Uterus (tissue), 4 donors: ENCODE data around the gene PHF12. TPM values are rescaled to one million over a fixed set of nuclear protein-coding genes. Genes with fewer than 3 reads are reported as not detected.

Experiments used
- DNase-seq, 2 donors: peaks; one replicate each; pipeline ENCODE4 v3.0.0-alpha.2; 2019 to 2020
- H3K27ac ChIP-seq, 2 donors: fragments of 200-600 bp; sonication (generic); 1 replicate in 1 of 2; 2 replicates in 1 of 2; pipeline ENCODE4 v1.5.1; 2016 to 2018
- H3K27me3 ChIP-seq, 2 donors: fragments of 200-600 bp; sonication (generic); one replicate each; pipeline ENCODE4 v1.5.1; 2018 to 2019; ENCODE audit warnings: control low read depth in 1 of 2
- H3K36me3 ChIP-seq, 2 donors: fragments of 200-600 bp; sonication (generic); one replicate each; pipeline ENCODE4 v1.5.1; 2019; ENCODE audit warnings: control low read depth in 1 of 2
- H3K4me1 ChIP-seq, 2 donors: fragments of 200-600 bp; sonication (generic); one replicate each; pipeline ENCODE4 v1.5.1; 2018 to 2019; ENCODE audit warnings: control low read depth in 1 of 2
- H3K4me3 ChIP-seq, 2 donors: fragments of 200-600 bp; sonication (generic); 1 replicate in 1 of 2; 2 replicates in 1 of 2; pipeline ENCODE4 v1.5.1; 2018 to 2019; ENCODE audit warnings: mild to moderate bottlenecking in 1 of 2
- H3K9me3 ChIP-seq, 2 donors: fragments of 200-600 bp; sonication (generic); one replicate each; pipeline ENCODE4 v1.5.1; 2019; ENCODE audit warnings: control low read depth in 1 of 2
- POLR2A ChIP-seq, 2 donors: fragments of 450-650 bp; IDR thresholded peaks; one replicate each; pipeline ENCODE4 v1.6.1; 2016; ENCODE audit warnings: antibody characterized with exemption in 2 of 2, mild to moderate bottlenecking in 1 of 2, moderate library complexity in 1 of 2
- intact Hi-C: fragments of 100-400 bp; cut with DNase I; formaldehyde crosslinking; loops from one replicate; pipeline ENCODE4 v1.15.1; 2023; ENCODE audit warnings: low total_unique reads
- total RNA-seq, 4 donors: library from RNA; depleted of rRNA in 3 of 4; stranded (reverse); fragments of >200 nt in 3 of 4; gene quantifications; one replicate each; pipeline versions ENCODE4 v1.1.0 to v1.2.4, GENCODE V29; 2014 to 2023
- TF ChIP-seq, protein P1 (sequence below), 4 experiments: fragments of 200-600 bp in 2 of 4; fragments of 450-650 bp in 2 of 4; sonication (generic) in 2 of 4; IDR thresholded peaks; one replicate each; pipeline ENCODE4 v1.5.1; 2016 to 2019; ENCODE audit warnings: antibody characterized with exemption in 4 of 4, mild to moderate bottlenecking in 2 of 4, moderate library complexity in 1 of 4
- donor health status: DM: yes; HTN: yes; CAD: no.

The PHF12 gene
- total RNA-seq, 4 donors from 2014 or later: 22.1 to 78.4 (median 55.2) TPM

DNA sequence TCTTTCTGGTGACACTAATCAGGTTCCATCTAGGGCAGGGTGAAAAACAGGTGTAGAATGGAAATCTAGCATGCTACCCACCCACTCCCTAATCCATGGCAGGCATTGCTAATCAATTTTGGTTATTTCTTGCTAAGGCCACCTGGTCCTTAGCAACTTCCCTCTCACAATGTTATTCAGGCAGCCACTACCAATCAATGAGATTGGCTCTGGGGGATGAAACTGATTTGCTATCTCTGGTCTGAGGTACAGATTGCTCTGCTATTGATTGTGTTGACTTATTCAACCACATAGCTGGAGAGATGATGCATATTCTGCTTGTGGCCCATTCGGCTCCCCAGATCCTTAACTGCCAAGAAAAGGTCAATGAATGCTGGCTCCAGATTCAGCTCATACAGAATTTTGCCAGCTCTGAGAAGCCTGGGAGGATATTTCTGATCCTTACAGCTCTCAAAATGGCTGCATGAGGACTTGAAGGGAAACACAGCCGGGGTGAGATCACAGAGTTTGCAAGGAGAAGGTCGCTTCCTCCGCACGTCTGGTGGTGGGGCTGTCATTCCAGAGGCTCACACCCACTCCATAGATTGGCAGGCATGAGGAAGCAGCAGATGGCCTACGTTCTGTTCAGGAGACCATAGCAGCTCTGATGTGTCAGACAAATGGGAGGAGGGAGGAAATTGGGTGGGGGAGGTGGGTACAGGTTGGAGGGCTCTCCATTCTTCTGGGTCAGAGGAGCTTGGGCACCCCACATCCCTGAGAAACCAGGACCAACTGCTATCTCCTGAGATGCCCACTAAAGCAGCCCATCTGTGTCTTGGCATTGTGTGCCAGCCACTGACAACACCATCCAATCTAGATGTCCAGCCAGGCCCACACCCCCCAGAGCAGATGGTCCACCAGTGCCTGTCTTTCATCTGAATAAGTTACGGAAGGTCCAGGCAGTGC lies 32.2 kb upstream of the PHF12 start:
- H3K9me3 ChIP-seq: no peaks in the 10 kb centered on the region
- no peak overlapping the region for H3K4me3 ChIP-seq
- TF ChIP-seq, protein P1, sequence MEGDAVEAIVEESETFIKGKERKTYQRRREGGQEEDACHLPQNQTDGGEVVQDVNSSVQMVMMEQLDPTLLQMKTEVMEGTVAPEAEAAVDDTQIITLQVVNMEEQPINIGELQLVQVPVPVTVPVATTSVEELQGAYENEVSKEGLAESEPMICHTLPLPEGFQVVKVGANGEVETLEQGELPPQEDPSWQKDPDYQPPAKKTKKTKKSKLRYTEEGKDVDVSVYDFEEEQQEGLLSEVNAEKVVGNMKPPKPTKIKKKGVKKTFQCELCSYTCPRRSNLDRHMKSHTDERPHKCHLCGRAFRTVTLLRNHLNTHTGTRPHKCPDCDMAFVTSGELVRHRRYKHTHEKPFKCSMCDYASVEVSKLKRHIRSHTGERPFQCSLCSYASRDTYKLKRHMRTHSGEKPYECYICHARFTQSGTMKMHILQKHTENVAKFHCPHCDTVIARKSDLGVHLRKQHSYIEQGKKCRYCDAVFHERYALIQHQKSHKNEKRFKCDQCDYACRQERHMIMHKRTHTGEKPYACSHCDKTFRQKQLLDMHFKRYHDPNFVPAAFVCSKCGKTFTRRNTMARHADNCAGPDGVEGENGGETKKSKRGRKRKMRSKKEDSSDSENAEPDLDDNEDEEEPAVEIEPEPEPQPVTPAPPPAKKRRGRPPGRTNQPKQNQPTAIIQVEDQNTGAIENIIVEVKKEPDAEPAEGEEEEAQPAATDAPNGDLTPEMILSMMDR (IDR thresholded peaks at IDR 0.05): no peak
- no peak for TF ChIP-seq POLR2A (IDR thresholded peaks at IDR 0.05)
- H3K27ac ChIP-seq: no peak overlapping the region
- intact Hi-C loops: no loop called here
- no peak for DNase-seq
- H3K4me1 ChIP-seq: no peaks in the 10 kb centered on the region
- no peaks in the 10 kb centered on the region for H3K27me3 ChIP-seq
- H3K36me3 ChIP-seq: no peaks in the 10 kb centered on the region

DNA sequence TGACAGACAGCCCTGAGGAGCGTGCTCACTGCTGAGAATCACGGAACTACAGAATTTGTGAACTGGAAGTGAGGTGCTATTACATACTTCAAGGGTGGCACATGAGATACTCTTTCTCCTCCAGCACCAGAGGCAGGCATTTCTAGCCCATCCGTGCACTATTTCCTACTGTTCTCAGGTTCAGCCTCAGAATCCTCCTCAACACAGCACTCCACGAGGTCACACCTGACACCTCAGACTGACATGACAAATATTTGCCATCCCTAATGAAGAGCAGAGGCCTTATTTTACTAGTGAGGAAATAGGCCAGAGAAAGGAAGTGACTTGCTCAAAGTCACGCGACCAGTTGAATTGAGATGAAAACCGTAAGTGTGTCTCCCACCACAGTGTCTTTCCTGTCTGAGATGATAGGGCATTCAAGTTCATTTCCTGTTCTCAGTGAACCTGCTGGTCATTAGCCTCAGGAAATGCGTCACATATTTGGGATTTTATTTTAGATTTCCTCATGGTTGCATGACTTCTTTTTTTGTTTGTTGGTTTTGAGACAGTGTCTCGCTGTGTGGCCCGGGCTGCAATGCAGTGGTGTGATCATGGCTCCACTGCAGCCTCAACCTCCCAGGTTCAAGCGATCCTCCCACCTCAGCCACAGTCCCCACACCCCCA lies 30.9 kb upstream of the PHF12 start:
- TF ChIP-seq, protein P1 (IDR thresholded peaks at IDR 0.05): no peak
- TF ChIP-seq POLR2A (IDR thresholded peaks at IDR 0.05): no peak
- peak overlapping the region in 1 of 2 donors; percentile 63 for H3K27ac ChIP-seq
- no peaks in the 10 kb centered on the region for H3K9me3 ChIP-seq
- no peak overlapping the region for H3K4me3 ChIP-seq
- intact Hi-C loops: no loop called here
- H3K36me3 ChIP-seq: no peaks in the 10 kb centered on the region
- H3K27me3 ChIP-seq: no peaks in the 10 kb centered on the region
- H3K4me1 ChIP-seq: no peaks in the 10 kb centered on the region
- DNase-seq: peak in 1 of 2 donors; percentile 29

DNA sequence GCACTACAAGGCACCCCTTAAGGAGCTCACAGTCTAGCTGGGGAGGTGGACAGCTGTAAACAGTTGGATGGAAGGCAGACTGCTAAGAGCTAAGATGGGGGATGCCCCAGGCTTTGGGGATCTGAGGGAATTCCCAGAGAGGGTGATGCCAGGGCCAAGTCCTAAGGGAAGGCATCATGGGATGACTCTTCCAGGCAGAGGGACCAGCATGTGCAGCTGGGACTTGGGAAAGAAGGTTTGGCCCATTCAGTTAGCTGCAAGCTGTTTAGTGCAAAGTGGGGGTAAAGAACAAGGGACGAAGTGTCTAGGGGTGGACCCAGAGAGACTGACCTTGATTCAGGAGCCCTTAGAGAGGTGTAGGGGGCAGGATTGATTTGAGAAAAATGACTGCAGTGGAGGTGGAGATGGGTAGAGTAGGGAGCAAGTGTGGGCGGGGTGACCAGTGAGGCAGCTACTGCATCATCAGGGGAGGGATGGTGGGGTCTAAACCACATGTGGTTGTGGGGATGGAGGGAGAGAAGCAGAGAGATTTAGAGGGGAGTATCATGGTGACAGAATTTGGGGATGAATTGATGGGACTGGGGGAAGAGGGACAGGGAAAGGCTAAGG lies 27.1 kb upstream of the PHF12 start:
- no peaks in the 10 kb centered on the region for H3K36me3 ChIP-seq
- no peak for DNase-seq
- no peaks in the 10 kb centered on the region for H3K9me3 ChIP-seq
- no peak overlapping the region for H3K4me3 ChIP-seq
- H3K4me1 ChIP-seq: no peaks in the 10 kb centered on the region
- no peak for TF ChIP-seq POLR2A (IDR thresholded peaks at IDR 0.05)
- TF ChIP-seq, protein P1 (IDR thresholded peaks at IDR 0.05): no peak
- intact Hi-C loops: no loop called here
- H3K27me3 ChIP-seq: no peaks in the 10 kb centered on the region
- H3K27ac ChIP-seq: no peak overlapping the region

DNA sequence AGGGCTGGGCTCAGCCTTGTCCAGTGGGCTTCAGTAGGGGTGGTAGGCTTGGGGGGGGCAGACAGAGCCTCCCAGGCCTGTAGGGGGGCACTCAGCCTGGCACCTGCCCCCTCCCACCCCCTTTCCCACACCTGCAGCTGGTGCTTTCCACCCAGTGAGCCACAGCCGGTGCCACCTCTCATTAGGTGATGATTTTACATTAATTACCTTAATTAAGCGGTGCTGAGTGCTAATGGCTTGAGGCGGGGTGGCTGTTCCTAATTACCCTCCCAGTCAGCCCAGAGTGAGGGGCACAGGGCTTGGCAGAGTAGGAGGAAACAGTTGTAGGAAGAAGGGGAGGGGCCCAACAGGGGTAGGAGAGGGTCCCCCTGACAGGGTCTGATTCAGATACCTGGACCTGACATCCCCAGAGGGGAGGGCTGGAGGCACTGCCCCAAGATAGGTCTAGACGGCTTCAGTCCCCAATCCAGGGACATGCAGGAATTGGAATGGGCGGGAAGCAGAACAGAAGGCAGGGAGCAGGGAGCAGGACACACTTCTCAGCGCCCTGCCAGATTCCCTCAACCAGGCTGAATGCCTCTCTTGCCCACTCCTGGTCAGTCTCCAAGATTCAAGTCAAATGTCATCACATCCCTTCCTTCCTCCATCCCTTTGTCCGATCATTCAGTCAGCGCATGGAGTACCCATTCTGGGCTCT lies 26.5 kb upstream of the PHF12 start:
- no peaks in the 10 kb centered on the region for H3K9me3 ChIP-seq
- no peaks in the 10 kb centered on the region for H3K4me1 ChIP-seq
- H3K27me3 ChIP-seq: no peaks in the 10 kb centered on the region
- no peak for DNase-seq
- no peaks in the 10 kb centered on the region for H3K36me3 ChIP-seq
- H3K4me3 ChIP-seq: no peak overlapping the region
- intact Hi-C loops: no loop called here
- TF ChIP-seq, protein P1 (IDR thresholded peaks at IDR 0.05): no peak
- TF ChIP-seq POLR2A (IDR thresholded peaks at IDR 0.05): no peak
- H3K27ac ChIP-seq: no peak overlapping the region
